ENCODE measurements around the gene NEU2.

GRCh38 chr2:233059547-233059796, 27.0 kb downstream of the NEU2 start:
- no peak for TF ChIP-seq RNF2 (IDR thresholded peaks at IDR 0.05; ENCODE audit: borderline replicate concordance, low read depth)
- no peak for TF ChIP-seq MAZ (IDR thresholded peaks at IDR 0.05; ENCODE audit: borderline replicate concordance, low read depth, low read length)
- TF ChIP-seq MYC (IDR thresholded peaks at IDR 0.05; ENCODE audit: borderline replicate concordance, low read length) = no peak
- no peak for TF ChIP-seq HOXB13 (CRISPR knock-in tag; IDR thresholded peaks at IDR 0.05; ENCODE audit: low read depth)

All from A549 (cell line).